Sigmoid colon (tissue), 7 donors: ENCODE measurements around the gene RPP40. TPM values are rescaled to one million over a fixed set of nuclear protein-coding genes. Genes with fewer than 3 reads are reported as not detected.

Experiments
- DNase-seq: peaks from one replicate; pipeline ENCODE4 v3.0.0-alpha.2; 2019
- H3K27ac ChIP-seq, 4 donors: fragments of 200-600 bp; sonication (generic); one replicate each; pipeline ENCODE4 v1.5.1; 2016 to 2019; ENCODE audit warnings: mild to moderate bottlenecking in 1 of 4
- H3K27me3 ChIP-seq, 3 donors: fragments of 200-600 bp; sonication (generic); one replicate each; pipeline ENCODE4 v1.5.1; 2019; ENCODE audit warnings: mild to moderate bottlenecking in 1 of 3
- H3K36me3 ChIP-seq, 4 donors: fragments of 200-600 bp; sonication (generic); one replicate each; pipeline ENCODE4 v1.5.1; 2016 to 2019
- H3K4me1 ChIP-seq, 4 donors: fragments of 200-600 bp; sonication (generic); one replicate each; pipeline ENCODE4 v1.5.1; 2017 to 2019
- H3K4me3 ChIP-seq, 4 donors: fragments of 200-600 bp; sonication (generic); one replicate each; pipeline ENCODE4 v1.5.1; 2017 to 2019; ENCODE audit warnings: mild to moderate bottlenecking in 2 of 4, moderate library complexity in 1 of 4
- H3K9me3 ChIP-seq, 4 donors: fragments of 200-600 bp in 3 of 4; sonication (generic) in 3 of 4; one replicate each; pipeline versions ENCODE4 v1.5.1 to v1.6.1; 2013 to 2019
- CTCF ChIP-seq, 4 experiments: fragments of 450-650 bp in 3 of 4; fragments of 200-600 bp in 1 of 4; IDR thresholded peaks; one replicate each; pipeline ENCODE4 v1.5.1; 2016 to 2019; ENCODE audit warnings: antibody characterized with exemption in 4 of 4, mild to moderate bottlenecking in 3 of 4, moderate library complexity in 2 of 4
- EP300 ChIP-seq, 4 donors: sonication (generic); formaldehyde crosslinking; IDR thresholded peaks; one replicate each; pipeline ENCODE4 v1.6.1; 2017; ENCODE audit warnings: antibody characterized with exemption in 4 of 4
- POLR2A ChIP-seq, 2 donors: fragments of 450-650 bp; IDR thresholded peaks; one replicate each; pipeline ENCODE4 v1.6.1; 2016; ENCODE audit warnings: antibody characterized with exemption in 2 of 2, mild to moderate bottlenecking in 2 of 2, moderate library complexity in 2 of 2
- POLR2AphosphoS5 ChIP-seq, 4 donors: sonication (generic); formaldehyde crosslinking; IDR thresholded peaks; one replicate each; pipeline ENCODE4 v1.6.1; 2017; ENCODE audit warnings: antibody characterized with exemption in 4 of 4
- WGBS, 2 donors: extraction: QIAGEN DNeasy Blood & Tissue Kit; methylation state at CpG; one replicate each; pipeline ENCODE4 v1.1.7; 2013; 5-methylcytosine and 5-hydroxymethylcytosine counted together
- intact Hi-C: fragments of 100-400 bp; cut with DNase I; formaldehyde crosslinking; loops from one replicate; pipeline ENCODE4 v1.15.1; 2023
- polyA plus RNA-seq, 3 donors: library from polyadenylated mRNA; stranded (reverse); fragments of 200-250 nt; gene quantifications; one replicate each; pipeline ENCODE4 v1.2.3, GENCODE V29; 2013
- total RNA-seq, 4 donors: library from RNA; depleted of rRNA; stranded (reverse); fragments of >200 nt; gene quantifications; one replicate each; pipeline ENCODE4 v1.1.0, GENCODE V29; 2016
- donor health status: healthy with polysubstance abuse.
- donor health status: Bipolar disorder and iron deficiency.
- donor health status: healthy.

The RPP40 gene
- total and polyA plus RNA-seq, 7 donors, result 4.2 to 9.7 (median 6.5) TPM

- TF ChIP-seq POLR2A (IDR thresholded peaks at IDR 0.05), result no peak
- no peak for TF ChIP-seq CTCF (IDR thresholded peaks at IDR 0.05)
- TF ChIP-seq POLR2AphosphoS5 (IDR thresholded peaks at IDR 0.05), result no peak
- no peak for TF ChIP-seq EP300 (IDR thresholded peaks at IDR 0.05)
- Histone ChIP-seq H3K27ac (no peak overlapping the region), H3K4me3 (no peak overlapping the region), H3K27me3 (no peaks in the 10 kb centered on the region), H3K4me1 (no peaks in the 10 kb centered on the region), H3K36me3 (peaks cover 0 to 26% (median 4%) of the 10 kb centered on the region in 4 donors), H3K9me3 (no peaks in the 10 kb centered on the region)
- 51 to 78% methylated on average over 3 of the region's 3 CpGs for WGBS, 2 donors
- intact Hi-C loops, result no loop called here
- DNase-seq, result no peak
Observed at GRCh38 chr6:4958624-4959023, 45.2 kb downstream of the RPP40 start.

- H3K9me3 ChIP-seq, result no peaks in the 10 kb centered on the region
- no peak for DNase-seq
- WGBS, 2 donors, result 52 to 75% methylated on average over 9 of the region's 9 CpGs
- peaks cover 0 to 35% (median 7%) of the 10 kb centered on the region in 4 donors for H3K36me3 ChIP-seq
- no peaks in the 10 kb centered on the region for H3K27me3 ChIP-seq
- no peak overlapping the region for H3K27ac ChIP-seq
- H3K4me3 ChIP-seq, result no peak overlapping the region
- intact Hi-C loops, result no loop called here
- TF ChIP-seq CTCF (IDR thresholded peaks at IDR 0.05) (no peak), POLR2AphosphoS5 (IDR thresholded peaks at IDR 0.05) (no peak), POLR2A (IDR thresholded peaks at IDR 0.05) (no peak), EP300 (IDR thresholded peaks at IDR 0.05) (no peak)
- H3K4me1 ChIP-seq, result no peaks in the 10 kb centered on the region
Observed at GRCh38 chr6:4957521-4958231, 46.2 kb downstream of the RPP40 start.

- Histone ChIP-seq H3K9me3 (no peaks in the 10 kb centered on the region), H3K4me1 (no peaks in the 10 kb centered on the region), H3K36me3 (peaks cover 0 to 42% (median 13%) of the 10 kb centered on the region in 4 donors), H3K4me3 (no peak overlapping the region), H3K27me3 (no peaks in the 10 kb centered on the region), H3K27ac (no peak overlapping the region)
- no peak for DNase-seq
- intact Hi-C loops, result no loop called here
- 87% methylated on average over 5 of the region's 5 CpGs for WGBS, 2 donors
- TF ChIP-seq CTCF (IDR thresholded peaks at IDR 0.05), result no peak
- TF ChIP-seq EP300 (IDR thresholded peaks at IDR 0.05), result no peak
- TF ChIP-seq POLR2A (IDR thresholded peaks at IDR 0.05), result no peak
Observed at GRCh38 chr6:4956625-4957024, 47.2 kb downstream of the RPP40 start.

GRCh38 chr6:4953440-4953839, 50.4 kb downstream of the RPP40 start:
- no peak for DNase-seq
- TF ChIP-seq CTCF (IDR thresholded peaks at IDR 0.05) (no peak), EP300 (IDR thresholded peaks at IDR 0.05) (no peak), POLR2A (IDR thresholded peaks at IDR 0.05) (no peak), POLR2AphosphoS5 (IDR thresholded peaks at IDR 0.05) (no peak)
- Histone ChIP-seq H3K27me3 (no peaks in the 10 kb centered on the region), H3K9me3 (no peaks in the 10 kb centered on the region), H3K4me3 (no peak overlapping the region), H3K27ac (no peak overlapping the region), H3K4me1 (no peaks in the 10 kb centered on the region), H3K36me3 (peaks cover 0 to 61% (median 15%) of the 10 kb centered on the region in 4 donors)
- WGBS, 2 donors, result 96 to 97% methylated on average over 12 of the region's 12 CpGs
- intact Hi-C loops, result no loop called here
